GM19099 (cell line): ENCODE measurements around the gene AMELY.

Experiments
- POLR2A ChIP-seq: IDR thresholded peaks from 3 replicates; pipeline ENCODE4 v1.6.1; 2011; ENCODE audit warnings: low read depth; ENCODE audit not compliant: insufficient read length; ENCODE audit errors: extremely low read depth

AMELY gene

GRCh38 chrY:6911253-6911881 is at the start of gene AMELY:
Gene AMELY, minus strand, starts transcription at chrY:6911752. Its CDS starts 39,144 bp downstream, at chrY:6872608.
- no peak for TF ChIP-seq POLR2A

GRCh38 chrY:6949947-6950346 is 38.4 kb upstream of the AMELY start:
- TF ChIP-seq POLR2A: no peak

GRCh38 chrY:6948378-6948777 is 36.8 kb upstream of the AMELY start:
- TF ChIP-seq POLR2A: no peak

GRCh38 chrY:6947695-6948094 is 36.1 kb upstream of the AMELY start:
- no peak for TF ChIP-seq POLR2A

- no peak for TF ChIP-seq POLR2A
Observed at GRCh38 chrY:6935497-6935896, 23.9 kb upstream of the AMELY start.

GRCh38 chrY:6931779-6932396 is 20.3 kb upstream of the AMELY start:
- TF ChIP-seq POLR2A: no peak

GRCh38 chrY:6929237-6929636 is 17.7 kb upstream of the AMELY start:
- TF ChIP-seq POLR2A: no peak

GRCh38 chrY:6928265-6928664 is 16.7 kb upstream of the AMELY start:
- no peak for TF ChIP-seq POLR2A

- TF ChIP-seq POLR2A: no peak
Observed at GRCh38 chrY:6921061-6921460, 9.5 kb upstream of the AMELY start.

GRCh38 chrY:6913362-6913761 is 1.8 kb upstream of the AMELY start:
- TF ChIP-seq POLR2A: no peak

GRCh38 chrY:6910372-6911252 is 940 bp downstream of the AMELY start, which contains the start of gene TBL1Y:
Gene TBL1Y, plus strand, starts transcription at chrY:6910697. Its CDS starts 114,388 bp downstream, at chrY:7025085.
- TF ChIP-seq POLR2A: no peak

GRCh38 chrY:6909856-6910255 is 1.7 kb downstream of the AMELY start:
- TF ChIP-seq POLR2A: no peak

- TF ChIP-seq POLR2A: no peak
Observed at GRCh38 chrY:6909118-6909521, 2.4 kb downstream of the AMELY start.

- no peak for TF ChIP-seq POLR2A
Observed at GRCh38 chrY:6907591-6907990, 4.0 kb downstream of the AMELY start.

GRCh38 chrY:6895236-6895635 is 16.3 kb downstream of the AMELY start:
- no peak for TF ChIP-seq POLR2A

- TF ChIP-seq POLR2A: no peak
Observed at GRCh38 chrY:6894496-6894895, 17.1 kb downstream of the AMELY start.
